ENCODE data around the gene HOOK1. TPM values are rescaled to one million over a fixed set of nuclear protein-coding genes. Genes with fewer than 3 reads are reported as not detected.
A peak's percentile ranks its signal among the peaks of the same experiment; 100 is the strongest.

The HOOK1 gene
- total and polyA plus RNA-seq, 2 of the 13 experiments (the other 11 are each of a cell fraction or from before 2014, with no cell fraction given) = 11.3 to 24.2 TPM

GRCh38 chr1:59856725-59857338 is 42.1 kb downstream of the HOOK1 start (continued):
- TF ChIP-seq AHDC1 (CRISPR knock-in tag; IDR thresholded peaks at IDR 0.05; ENCODE audit: borderline replicate concordance) (peak; percentile 61; the same call in 1 of the 2 replicates), LCORL (IDR thresholded peaks at IDR 0.05) (no peak), LCORL (CRISPR knock-in tag; IDR thresholded peaks at IDR 0.05) (peak; percentile 48; the same call in 1 of the 2 replicates), MIER3 (CRISPR knock-in tag; IDR thresholded peaks at IDR 0.05; ENCODE audit: borderline replicate concordance) (peak; percentile 40; the same call in 1 of the 2 replicates), HOXA3 (CRISPR knock-in tag; IDR thresholded peaks at IDR 0.05) (peak; percentile 68; the same call in 1 of the 2 replicates), ZNF292 (CRISPR knock-in tag; IDR thresholded peaks at IDR 0.05; ENCODE audit: borderline replicate concordance, low read depth) (peak; percentile 52; the same call in 1 of the 2 replicates), CTCF (CRISPR knock-in tag; IDR thresholded peaks at IDR 0.05) (no peak), IKZF1 (IDR thresholded peaks at IDR 0.05) (no peak), FOXA3 (CRISPR knock-in tag; IDR thresholded peaks at IDR 0.05) (peak; percentile 91), SSRP1 (CRISPR knock-in tag; IDR thresholded peaks at IDR 0.05) (0 out of 2 replicates have a peak, but pooled peaks have one; percentile 40), MIXL1 (CRISPR knock-in tag; IDR thresholded peaks at IDR 0.05) (peak; percentile 64; the same call in 1 of the 2 replicates), ZBTB4 (CRISPR knock-in tag; IDR thresholded peaks at IDR 0.05; ENCODE audit: borderline replicate concordance) (no peak), MAZ (IDR thresholded peaks at IDR 0.05; ENCODE audit: borderline replicate concordance, low read depth, low read length) (no peak), MAZ (CRISPR knock-in tag; IDR thresholded peaks at IDR 0.05; ENCODE audit: low read depth) (no peak), ZNF12 (CRISPR knock-in tag; IDR thresholded peaks at IDR 0.05) (peak; percentile 33; the same call in 1 of the 2 replicates)

All from HepG2 (cell line).